ENCODE data around the gene MMP11. TPM values are rescaled to one million over a fixed set of nuclear protein-coding genes. Genes with fewer than 3 reads are reported as not detected.

The MMP11 gene
- total RNA-seq, 1 experiment from 2014 or later, result 7.4 TPM

- peak within 1 kb of the TSS; percentile 98 for H3K27ac ChIP-seq (ENCODE audit: low read depth, low read length)
- H3K9ac ChIP-seq (ENCODE audit: low read length), result peak within 1 kb of the TSS; percentile 98
- no peaks in the 10 kb centered on the region for H3K9me2 ChIP-seq (ENCODE audit: insufficient read depth)
- H2AFZ ChIP-seq (ENCODE audit: low read depth, low read length, poor library complexity, severe bottlenecking), result no peak within 1 kb of the TSS
- intact Hi-C loops (cut with micrococcal nuclease), result no loop called here
- no peaks in the 10 kb centered on the region for H3K27me3 ChIP-seq (ENCODE audit: insufficient read depth, low read length)
- peak; percentile 87 for ATAC-seq
- no peaks in the 10 kb centered on the region for H3K9me3 ChIP-seq (ENCODE audit: control insufficient read depth in 1 of 2, insufficient read depth in 1 of 2, low read depth in 1 of 2, low read length in 2 of 2)
- H3K4me1 ChIP-seq (ENCODE audit: control insufficient read depth in 1 of 2, insufficient read depth in 2 of 2, low read length in 2 of 2), result peaks cover 15 to 27% of the 10 kb centered on the region in 2 experiments
- ChIA-PET RAD21 (ENCODE audit: low non-redundant PET in 1 of 2, low total read pairs in 2 of 2, uncharacterized antibody in 2 of 2, unreplicated experiment in 2 of 2) (no interaction called here), CTCF (interaction anchor here (1.3 kb wide), 1 partner anchor 16 kb away, joined by 6 read pairs; no protein-coding TSS in a partner anchor), POLR2A (interaction anchor here (1.0 to 2.6 kb wide), 3 partner anchors 15 to 35 kb away, joined by 4 to 22 read pairs (median 5); partner anchors contain the start of gene MMP11)
- H3K36me3 ChIP-seq (ENCODE audit: control insufficient read depth in 1 of 2, insufficient read depth in 2 of 2, low read length in 2 of 2), result 0 out of 4 replicates have a peak, but pooled peaks cover 0 to 1% of the 10 kb centered on the region in 2 experiments
- no TSS peak for BruUV-seq (replicated peaks)
- peak; percentile 61 for DNase-seq (ENCODE audit: low read depth, low spot score)
- peak within 1 kb of the TSS; percentile 77 to 89 for H3K4me3 ChIP-seq (replicated peaks in 1 of 2; ENCODE audit: low read depth in 1 of 2, low read length in 2 of 2)
- H4K20me1 ChIP-seq (ENCODE audit: insufficient read depth), result peaks cover 8% of the 10 kb centered on the region; the same call in 1 of the 2 replicates
- peaks cover 47% of the 10 kb centered on the region for H3K79me2 ChIP-seq (ENCODE audit: insufficient read depth, low read length)
- H3K4me2 ChIP-seq (ENCODE audit: low read length), result peak within 1 kb of the TSS; percentile 92
- TF ChIP-seq, protein P1, sequence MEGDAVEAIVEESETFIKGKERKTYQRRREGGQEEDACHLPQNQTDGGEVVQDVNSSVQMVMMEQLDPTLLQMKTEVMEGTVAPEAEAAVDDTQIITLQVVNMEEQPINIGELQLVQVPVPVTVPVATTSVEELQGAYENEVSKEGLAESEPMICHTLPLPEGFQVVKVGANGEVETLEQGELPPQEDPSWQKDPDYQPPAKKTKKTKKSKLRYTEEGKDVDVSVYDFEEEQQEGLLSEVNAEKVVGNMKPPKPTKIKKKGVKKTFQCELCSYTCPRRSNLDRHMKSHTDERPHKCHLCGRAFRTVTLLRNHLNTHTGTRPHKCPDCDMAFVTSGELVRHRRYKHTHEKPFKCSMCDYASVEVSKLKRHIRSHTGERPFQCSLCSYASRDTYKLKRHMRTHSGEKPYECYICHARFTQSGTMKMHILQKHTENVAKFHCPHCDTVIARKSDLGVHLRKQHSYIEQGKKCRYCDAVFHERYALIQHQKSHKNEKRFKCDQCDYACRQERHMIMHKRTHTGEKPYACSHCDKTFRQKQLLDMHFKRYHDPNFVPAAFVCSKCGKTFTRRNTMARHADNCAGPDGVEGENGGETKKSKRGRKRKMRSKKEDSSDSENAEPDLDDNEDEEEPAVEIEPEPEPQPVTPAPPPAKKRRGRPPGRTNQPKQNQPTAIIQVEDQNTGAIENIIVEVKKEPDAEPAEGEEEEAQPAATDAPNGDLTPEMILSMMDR (IDR thresholded peaks at IDR 0.05 in 2 of 3, conservative IDR thresholded peaks at IDR 0.05 in 1 of 3; ENCODE audit: borderline replicate concordance in 1 of 3, insufficient read depth in 1 of 3, low read depth in 2 of 3, low read length in 2 of 3), result no peak
- TF ChIP-seq EGR1 (IDR thresholded peaks at IDR 0.05; ENCODE audit: low read depth) (no peak; the same call in 1 of the 2 replicates), ATF3 (IDR thresholded peaks at IDR 0.05) (no peak), POLR2AphosphoS5 (IDR thresholded peaks at IDR 0.05; ENCODE audit: low read depth, low read length) (peak; percentile 63), TCF7L2 (IDR thresholded peaks at IDR 0.05; ENCODE audit: borderline replicate concordance, extremely low read depth, insufficient read depth, insufficient read length) (no peak), FOSL1 (IDR thresholded peaks at IDR 0.05; ENCODE audit: low read depth) (no peak), POLR2A (IDR thresholded peaks at IDR 0.05; ENCODE audit: borderline replicate concordance, extremely low read depth, insufficient read depth, insufficient read length) (peak; percentile 46), EZH2 (IDR thresholded peaks at IDR 0.05) (no peak), ZNF274 (IDR thresholded peaks at IDR 0.05; ENCODE audit: low read depth, low read length) (no peak), EZH2phosphoT487 (IDR thresholded peaks at IDR 0.05; ENCODE audit: borderline replicate concordance) (no peak), ELF1 (IDR thresholded peaks at IDR 0.05; ENCODE audit: borderline replicate concordance, low read depth) (no peak), SRF (IDR thresholded peaks at IDR 0.05; ENCODE audit: low read depth) (no peak), CEBPB (IDR thresholded peaks at IDR 0.05; ENCODE audit: low read depth) (no peak), RAD21 (IDR thresholded peaks at IDR 0.05; ENCODE audit: low read depth) (no peak), CBX3 (IDR thresholded peaks at IDR 0.05; ENCODE audit: low read depth) (no peak), REST (IDR thresholded peaks at IDR 0.05; ENCODE audit: low read depth) (no peak), ZBTB33 (IDR thresholded peaks at IDR 0.05; ENCODE audit: extremely low read depth, insufficient replicate concordance, low read length) (no peak)
- TF ChIP-seq, protein P2, sequence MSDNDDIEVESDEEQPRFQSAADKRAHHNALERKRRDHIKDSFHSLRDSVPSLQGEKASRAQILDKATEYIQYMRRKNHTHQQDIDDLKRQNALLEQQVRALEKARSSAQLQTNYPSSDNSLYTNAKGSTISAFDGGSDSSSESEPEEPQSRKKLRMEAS (IDR thresholded peaks at IDR 0.05), result peak; percentile 30; the same call in 1 of the 2 replicates
These were observed 14.3 kb downstream of the MMP11 start, which contains the start of gene SMARCB1 for GRCh38 chr22:23786752-23787599. Gene SMARCB1, plus strand, starts transcription at chr22:23786966. Its CDS starts 204 bp downstream, at chr22:23787170.

Data from HCT116 (cell line).